Measurements from ENCODE around the gene ADM. TPM values are rescaled to one million over a fixed set of nuclear protein-coding genes. Genes with fewer than 3 reads are reported as not detected.

ADM gene
- total RNA-seq, 1 experiment from 2014 or later: 263 TPM

DNA sequence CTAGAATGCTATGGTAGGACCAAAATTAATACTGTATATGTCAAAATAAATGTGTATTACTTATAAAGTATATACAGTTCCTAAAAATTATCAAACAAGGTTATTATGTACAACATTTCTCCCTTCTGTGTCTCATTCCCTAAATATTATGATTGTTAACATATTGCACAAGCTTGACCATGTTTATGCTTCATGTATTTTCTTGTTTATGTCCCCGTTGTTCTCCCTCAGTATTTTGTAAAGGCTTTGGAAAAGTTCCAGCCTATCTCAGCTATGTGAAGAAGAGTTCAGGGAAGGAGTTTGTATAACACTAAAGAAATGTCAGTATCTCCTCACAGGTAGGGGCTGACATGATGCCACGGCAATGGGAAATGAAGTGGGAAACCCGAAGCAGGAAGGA is 19.6 kb downstream of the ADM start:
- intact Hi-C loops (cut with micrococcal nuclease; ENCODE audit: unreplicated experiment): loop anchor here (5.0 to 10.0 kb wide), 3 partner anchors 413 to 710 kb away; no protein-coding TSS in a partner anchor
- no TSS peak for BruUV-seq (replicated peaks)
- peak overlapping the region; percentile 90 for H3K27ac ChIP-seq (ENCODE audit: low read length)

DNA sequence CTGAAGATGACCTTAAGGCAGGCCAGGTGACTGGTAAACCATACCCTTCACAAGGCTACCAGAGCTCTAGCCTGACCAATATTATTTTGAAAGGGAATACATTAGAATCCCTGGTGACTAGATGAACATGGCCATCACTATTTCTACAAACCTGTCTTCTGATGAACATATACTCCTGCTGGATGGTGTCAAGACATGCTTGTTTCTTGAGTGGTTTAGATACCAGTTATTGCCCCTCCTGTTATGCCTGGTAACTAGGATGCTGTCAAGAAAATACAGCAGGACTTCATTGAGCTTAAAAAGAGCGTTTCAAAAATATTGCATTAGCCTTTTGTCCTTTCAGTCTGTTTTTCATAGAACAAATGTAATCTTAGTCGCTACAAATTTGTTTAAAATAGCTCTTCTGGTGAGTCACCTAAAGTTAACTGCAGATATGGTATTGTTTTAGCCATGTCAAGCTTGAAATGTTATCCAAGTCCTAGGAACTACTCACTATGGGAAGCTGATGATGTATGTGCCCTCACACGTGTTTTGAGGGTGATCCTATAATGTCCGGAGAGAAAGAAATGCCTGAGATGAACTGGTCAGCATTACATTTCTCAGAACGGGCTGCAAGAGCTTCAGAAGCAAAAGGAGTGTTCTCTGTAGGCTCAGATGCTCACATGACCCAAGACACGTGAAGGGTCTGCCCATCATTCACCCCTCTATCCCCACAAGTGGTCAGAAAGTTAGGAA is 20.6 kb downstream of the ADM start:
- in situ Hi-C loops (cut with HindIII; ENCODE audit: low pct_unique_long_range_greater_than_20kb, low sequenced_read_pairs) (no loop called here), intact Hi-C loops (cut with micrococcal nuclease; ENCODE audit: unreplicated experiment) (loop anchor here (10.0 kb wide), 1 partner anchor 711 kb away; no protein-coding TSS in a partner anchor)
- Histone ChIP-seq H3K4me3 (ENCODE audit: low read depth in 2 of 2, low read length in 2 of 2) (no peak overlapping the region), H3K36me3 (ENCODE audit: control insufficient read depth, insufficient read depth, low read length) (no peaks in the 10 kb centered on the region), H3K9me3 (ENCODE audit: control insufficient read depth, insufficient read depth, low read depth, low read length) (no peaks in the 10 kb centered on the region), H3K27me3 (ENCODE audit: control insufficient read depth, insufficient read depth, low read length) (no peaks in the 10 kb centered on the region), H3K4me1 (ENCODE audit: control insufficient read depth, insufficient read depth, low read length) (peaks cover 70% of the 10 kb centered on the region), H3K27ac (ENCODE audit: low read length) (peak overlapping the region; percentile 90)
- ChIA-PET CTCF (interaction anchor here (1.3 to 1.4 kb wide), 2 partner anchors 17 to 41 kb away, joined by 3 read pairs; no protein-coding TSS in a partner anchor), POLR2A (interaction anchor here (0.6 kb wide), 1 partner anchor 22 kb away, joined by 3 read pairs; no protein-coding TSS in a partner anchor)
- DNase-seq (ENCODE audit: low read depth, low spot score): no peak
- no TSS peak for BruUV-seq (replicated peaks)
- ATAC-seq: no peak
- TF ChIP-seq POLR2AphosphoS5 (IDR thresholded peaks at IDR 0.05; ENCODE audit: low read depth, low read length): no peak
- TF ChIP-seq, protein P1, sequence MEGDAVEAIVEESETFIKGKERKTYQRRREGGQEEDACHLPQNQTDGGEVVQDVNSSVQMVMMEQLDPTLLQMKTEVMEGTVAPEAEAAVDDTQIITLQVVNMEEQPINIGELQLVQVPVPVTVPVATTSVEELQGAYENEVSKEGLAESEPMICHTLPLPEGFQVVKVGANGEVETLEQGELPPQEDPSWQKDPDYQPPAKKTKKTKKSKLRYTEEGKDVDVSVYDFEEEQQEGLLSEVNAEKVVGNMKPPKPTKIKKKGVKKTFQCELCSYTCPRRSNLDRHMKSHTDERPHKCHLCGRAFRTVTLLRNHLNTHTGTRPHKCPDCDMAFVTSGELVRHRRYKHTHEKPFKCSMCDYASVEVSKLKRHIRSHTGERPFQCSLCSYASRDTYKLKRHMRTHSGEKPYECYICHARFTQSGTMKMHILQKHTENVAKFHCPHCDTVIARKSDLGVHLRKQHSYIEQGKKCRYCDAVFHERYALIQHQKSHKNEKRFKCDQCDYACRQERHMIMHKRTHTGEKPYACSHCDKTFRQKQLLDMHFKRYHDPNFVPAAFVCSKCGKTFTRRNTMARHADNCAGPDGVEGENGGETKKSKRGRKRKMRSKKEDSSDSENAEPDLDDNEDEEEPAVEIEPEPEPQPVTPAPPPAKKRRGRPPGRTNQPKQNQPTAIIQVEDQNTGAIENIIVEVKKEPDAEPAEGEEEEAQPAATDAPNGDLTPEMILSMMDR (IDR thresholded peaks at IDR 0.05): no peak

More for the DNA sequence above, 19.6 kb downstream of the ADM start:
- Histone ChIP-seq H3K4me1 (ENCODE audit: control insufficient read depth, insufficient read depth, low read length) (peaks cover 78% of the 10 kb centered on the region), H3K36me3 (ENCODE audit: control insufficient read depth, insufficient read depth, low read length) (no peaks in the 10 kb centered on the region), H3K9me3 (ENCODE audit: control insufficient read depth, insufficient read depth, low read depth, low read length) (no peaks in the 10 kb centered on the region), H3K27me3 (ENCODE audit: control insufficient read depth, insufficient read depth, low read length) (no peaks in the 10 kb centered on the region), H3K4me3 (ENCODE audit: low read depth in 2 of 2, low read length in 2 of 2) (no peak overlapping the region)
- TF ChIP-seq, protein P1 (IDR thresholded peaks at IDR 0.05): no peak
- TF ChIP-seq SIN3A (IDR thresholded peaks at IDR 0.05; ENCODE audit: borderline replicate concordance, insufficient read depth, low read depth, low read length): no peak
- TF ChIP-seq, protein P2, sequence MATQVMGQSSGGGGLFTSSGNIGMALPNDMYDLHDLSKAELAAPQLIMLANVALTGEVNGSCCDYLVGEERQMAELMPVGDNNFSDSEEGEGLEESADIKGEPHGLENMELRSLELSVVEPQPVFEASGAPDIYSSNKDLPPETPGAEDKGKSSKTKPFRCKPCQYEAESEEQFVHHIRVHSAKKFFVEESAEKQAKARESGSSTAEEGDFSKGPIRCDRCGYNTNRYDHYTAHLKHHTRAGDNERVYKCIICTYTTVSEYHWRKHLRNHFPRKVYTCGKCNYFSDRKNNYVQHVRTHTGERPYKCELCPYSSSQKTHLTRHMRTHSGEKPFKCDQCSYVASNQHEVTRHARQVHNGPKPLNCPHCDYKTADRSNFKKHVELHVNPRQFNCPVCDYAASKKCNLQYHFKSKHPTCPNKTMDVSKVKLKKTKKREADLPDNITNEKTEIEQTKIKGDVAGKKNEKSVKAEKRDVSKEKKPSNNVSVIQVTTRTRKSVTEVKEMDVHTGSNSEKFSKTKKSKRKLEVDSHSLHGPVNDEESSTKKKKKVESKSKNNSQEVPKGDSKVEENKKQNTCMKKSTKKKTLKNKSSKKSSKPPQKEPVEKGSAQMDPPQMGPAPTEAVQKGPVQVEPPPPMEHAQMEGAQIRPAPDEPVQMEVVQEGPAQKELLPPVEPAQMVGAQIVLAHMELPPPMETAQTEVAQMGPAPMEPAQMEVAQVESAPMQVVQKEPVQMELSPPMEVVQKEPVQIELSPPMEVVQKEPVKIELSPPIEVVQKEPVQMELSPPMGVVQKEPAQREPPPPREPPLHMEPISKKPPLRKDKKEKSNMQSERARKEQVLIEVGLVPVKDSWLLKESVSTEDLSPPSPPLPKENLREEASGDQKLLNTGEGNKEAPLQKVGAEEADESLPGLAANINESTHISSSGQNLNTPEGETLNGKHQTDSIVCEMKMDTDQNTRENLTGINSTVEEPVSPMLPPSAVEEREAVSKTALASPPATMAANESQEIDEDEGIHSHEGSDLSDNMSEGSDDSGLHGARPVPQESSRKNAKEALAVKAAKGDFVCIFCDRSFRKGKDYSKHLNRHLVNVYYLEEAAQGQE (IDR thresholded peaks at IDR 0.05; ENCODE audit: insufficient read depth in 1 of 2, low read depth in 2 of 2, low read length in 1 of 2): no peak
- TF ChIP-seq TCF7L2 (IDR thresholded peaks at IDR 0.05; ENCODE audit: low read depth, low read length): no peak
- TF ChIP-seq POLR2AphosphoS5 (IDR thresholded peaks at IDR 0.05; ENCODE audit: low read depth, low read length): no peak
- ATAC-seq: no peak
- ChIA-PET POLR2A (no interaction called here), CTCF (no interaction called here)
- in situ Hi-C loops (cut with HindIII; ENCODE audit: low pct_unique_long_range_greater_than_20kb, low sequenced_read_pairs): loop anchor here (25.0 kb wide), 2 partner anchors 462 to 737 kb away; no protein-coding TSS in a partner anchor
- no peak for DNase-seq (ENCODE audit: low read depth, low spot score)

Measured in Panc1 (cell line).